ENCODE results near the gene OTULIN.

DNA sequence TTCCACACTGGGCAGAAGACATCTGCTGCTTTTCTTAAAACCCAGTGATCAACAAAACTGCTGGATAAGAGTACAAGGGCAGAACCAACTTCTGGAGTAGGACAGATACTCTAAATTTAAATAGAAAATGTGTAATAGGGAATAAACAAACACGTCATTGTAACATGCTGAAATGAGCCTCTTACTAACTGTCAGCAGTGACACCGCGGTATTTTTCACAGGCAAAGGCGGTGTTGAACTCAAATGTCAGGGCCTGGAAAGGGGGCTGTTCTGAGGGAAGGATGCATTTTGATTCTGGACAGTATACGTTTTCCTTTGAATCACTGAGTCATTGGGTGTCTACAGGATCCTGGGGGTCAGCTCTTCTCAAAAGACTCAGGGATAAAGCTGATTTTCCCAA lies 73.5 kb downstream of the OTULIN start:
- TF ChIP-seq NFE2L2 (IDR thresholded peaks at IDR 0.05; ENCODE audit: low read depth, low read length) = no peak
- no peak for TF ChIP-seq POLR2A (IDR thresholded peaks at IDR 0.05; ENCODE audit: low read depth, low read length)
- TF ChIP-seq CTCF (conservative IDR thresholded peaks at IDR 0.05; ENCODE audit: low read depth, low read length) = no peak
- TF ChIP-seq CEBPB (IDR thresholded peaks at IDR 0.05; ENCODE audit: low read depth, low read length) = no peak
- no peak for TF ChIP-seq MAZ (IDR thresholded peaks at IDR 0.05; ENCODE audit: borderline replicate concordance, low read depth, low read length)
- TF ChIP-seq RCOR1 (IDR thresholded peaks at IDR 0.05; ENCODE audit: insufficient replicate concordance, low read length) = no peak
- TF ChIP-seq, protein P1, sequence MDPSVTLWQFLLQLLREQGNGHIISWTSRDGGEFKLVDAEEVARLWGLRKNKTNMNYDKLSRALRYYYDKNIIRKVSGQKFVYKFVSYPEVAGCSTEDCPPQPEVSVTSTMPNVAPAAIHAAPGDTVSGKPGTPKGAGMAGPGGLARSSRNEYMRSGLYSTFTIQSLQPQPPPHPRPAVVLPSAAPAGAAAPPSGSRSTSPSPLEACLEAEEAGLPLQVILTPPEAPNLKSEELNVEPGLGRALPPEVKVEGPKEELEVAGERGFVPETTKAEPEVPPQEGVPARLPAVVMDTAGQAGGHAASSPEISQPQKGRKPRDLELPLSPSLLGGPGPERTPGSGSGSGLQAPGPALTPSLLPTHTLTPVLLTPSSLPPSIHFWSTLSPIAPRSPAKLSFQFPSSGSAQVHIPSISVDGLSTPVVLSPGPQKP (IDR thresholded peaks at IDR 0.05; ENCODE audit: borderline replicate concordance, low read depth, low read length) = no peak
- TF ChIP-seq, protein P2, sequence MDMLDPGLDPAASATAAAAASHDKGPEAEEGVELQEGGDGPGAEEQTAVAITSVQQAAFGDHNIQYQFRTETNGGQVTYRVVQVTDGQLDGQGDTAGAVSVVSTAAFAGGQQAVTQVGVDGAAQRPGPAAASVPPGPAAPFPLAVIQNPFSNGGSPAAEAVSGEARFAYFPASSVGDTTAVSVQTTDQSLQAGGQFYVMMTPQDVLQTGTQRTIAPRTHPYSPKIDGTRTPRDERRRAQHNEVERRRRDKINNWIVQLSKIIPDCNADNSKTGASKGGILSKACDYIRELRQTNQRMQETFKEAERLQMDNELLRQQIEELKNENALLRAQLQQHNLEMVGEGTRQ (IDR thresholded peaks at IDR 0.05; ENCODE audit: low read depth, low read length) = no peak
- no peak for TF ChIP-seq BHLHE40 (IDR thresholded peaks at IDR 0.05; ENCODE audit: low read depth, low read length)
- TF ChIP-seq SMC3 (IDR thresholded peaks at IDR 0.05; ENCODE audit: low read depth, low read length) = no peak
- TF ChIP-seq MAFK (IDR thresholded peaks at IDR 0.05; ENCODE audit: low read depth, low read length) = no peak

All from IMR-90 (cell line).